Pancreas (tissue), 10 donors: ENCODE measurements around the gene FAM228A. TPM values are rescaled to one million over a fixed set of nuclear protein-coding genes. Genes with fewer than 3 reads are reported as not detected.

Experiments
- ATAC-seq, 4 donors: fragments of 200-7000 bp; cut with Tn5 transposase; one replicate each; pipeline versions ENCODE4 v1.8.0 to v1.9.1; 2020; ENCODE audit warnings: mild to moderate bottlenecking in 4 of 4, moderate library complexity in 4 of 4
- DNase-seq, 6 donors: peaks; one replicate each; pipeline ENCODE4 v3.0.0-alpha.2; 2020
- FAIRE-seq: peaks from 2 replicates; lab custom pipeline; 2012; peaks lifted over from hg19 to GRCh38; lab: Jason Lieb, UNC
- H3K27ac ChIP-seq, 4 donors: fragments of 200-600 bp; sonication (generic); 1 replicate in 3 of 4; 2 replicates in 1 of 4; pipeline versions ENCODE4 v1.5.0 to v1.8.0; 2020
- H3K27me3 ChIP-seq, 4 donors: fragments of 200-600 bp; one replicate each; pipeline ENCODE4 v1.8.0; 2021
- H3K36me3 ChIP-seq, 3 donors: fragments of 200-600 bp; sonication (generic) in 1 of 3; one replicate each; pipeline versions ENCODE4 v1.5.0 to v1.8.0; 2020 to 2021
- H3K4me1 ChIP-seq, 3 donors: fragments of 200-600 bp; one replicate each; pipeline ENCODE4 v1.8.0; 2021
- H3K4me3 ChIP-seq, 4 donors: fragments of 200-600 bp; sonication (generic) in 2 of 4; one replicate each; pipeline versions ENCODE4 v1.5.0 to v1.8.0; 2020 to 2021
- H3K9me3 ChIP-seq, 4 donors: fragments of 200-600 bp; one replicate each; pipeline ENCODE4 v1.8.0; 2021
- CTCF ChIP-seq, 4 donors: fragments of 200-600 bp; sonication (generic) in 3 of 4; IDR thresholded peaks; one replicate each; pipeline versions ENCODE4 v1.5.0 to v1.8.0; 2021; ENCODE audit warnings: antibody characterized with exemption in 4 of 4
- WGBS, 2 donors: extraction: QIAGEN DNeasy Blood & Tissue Kit; methylation state at CpG; one replicate each; pipeline ENCODE4 v1.1.7; 2013; 5-methylcytosine and 5-hydroxymethylcytosine counted together
- intact Hi-C, 3 donors: fragments of 100-400 bp; cut with DNase I; formaldehyde crosslinking; loops; one replicate each; pipeline versions ENCODE4 v1.11.1 to v1.14.2; 2022
- polyA plus RNA-seq, 2 donors: library from polyadenylated mRNA; stranded (reverse); fragments of 200-250 nt; gene quantifications; one replicate each; pipeline ENCODE4 v1.2.3, GENCODE V29; 2013
- total RNA-seq, 6 donors: library from RNA; stranded (reverse); fragmentation: NEBNext Ultra II Directional in 4 of 6; extraction: Animal tissue kit (Norgen Biotek cat#: 25700) in 4 of 6; gene quantifications; one replicate each; pipeline versions ENCODE4 v1.2.1 to v1.2.4, GENCODE V29; 2021 to 2023
- donor health status: healthy with polysubstance abuse.
- donor health status: DM: no; HTN: no; CAD: no; lungs with moderate emphysema.
- donor health status: DM: no; HTN: no; CAD: no.
- donor health status: control.
- donor health status: control.
- donor health status: Bipolar disorder and iron deficiency.
- donor health status: DM: yes; HTN: yes; CAD: no.
- donor health status: DM: no; HTN: no; CAD: no.
- donor health status: DM: no; HTN: no; CAD: no.
- donor health status: DM: yes; HTN: yes; CAD: no.

The FAM228A gene
- total and polyA plus RNA-seq, 8 donors, result 0.19 to 0.56 (median 0.34) TPM; not detected in 1

- ATAC-seq (no peak), FAIRE-seq (no peak), DNase-seq (no peak)
- H3K27ac ChIP-seq, result no peak overlapping the region
- intact Hi-C loops, result no loop called here
- H3K4me1 ChIP-seq, result no peaks in the 10 kb centered on the region
- no peak overlapping the region for H3K4me3 ChIP-seq
- no peaks in the 10 kb centered on the region for H3K36me3 ChIP-seq
- no peak for TF ChIP-seq CTCF (IDR thresholded peaks at IDR 0.05)
- no peaks in the 10 kb centered on the region for H3K27me3 ChIP-seq
- no peaks in the 10 kb centered on the region for H3K9me3 ChIP-seq
- 84% methylated on average over 17 of the region's 17 CpGs for WGBS, 2 donors
Observed at GRCh38 chr2:24175631-24176187, 856 bp downstream of the FAM228A start.

GRCh38 chr2:24176326-24176725 lies 1.5 kb downstream of the FAM228A start:
- no peak for FAIRE-seq
- ATAC-seq, result no peak
- no peak for TF ChIP-seq CTCF (IDR thresholded peaks at IDR 0.05)
- Histone ChIP-seq H3K4me3 (no peak overlapping the region), H3K27me3 (no peaks in the 10 kb centered on the region), H3K36me3 (no peaks in the 10 kb centered on the region), H3K4me1 (no peaks in the 10 kb centered on the region), H3K9me3 (no peaks in the 10 kb centered on the region), H3K27ac (no peak overlapping the region)
- 91 to 100% methylated on average over 1 of the region's 1 CpG for WGBS, 2 donors
- no peak for DNase-seq
- intact Hi-C loops, result no loop called here

GRCh38 chr2:24179683-24180082 lies 4.8 kb downstream of the FAM228A start:
- DNase-seq (no peak), FAIRE-seq (no peak), ATAC-seq (no peak)
- Histone ChIP-seq H3K9me3 (no peaks in the 10 kb centered on the region), H3K27me3 (no peaks in the 10 kb centered on the region), H3K4me3 (no peak overlapping the region), H3K36me3 (no peaks in the 10 kb centered on the region), H3K4me1 (no peaks in the 10 kb centered on the region), H3K27ac (no peak overlapping the region)
- TF ChIP-seq CTCF (IDR thresholded peaks at IDR 0.05), result no peak
- intact Hi-C loops, result no loop called here

GRCh38 chr2:24181849-24182248 lies 7.0 kb downstream of the FAM228A start:
- H3K27me3 ChIP-seq, result no peaks in the 10 kb centered on the region
- no peaks in the 10 kb centered on the region for H3K9me3 ChIP-seq
- FAIRE-seq (no peak), ATAC-seq (no peak), DNase-seq (no peak)
- H3K4me3 ChIP-seq, result no peak overlapping the region
- H3K36me3 ChIP-seq, result no peaks in the 10 kb centered on the region
- H3K4me1 ChIP-seq, result no peaks in the 10 kb centered on the region
- intact Hi-C loops, result no loop called here
- 80 to 84% methylated on average over 6 of the region's 6 CpGs for WGBS, 2 donors
- no peak overlapping the region for H3K27ac ChIP-seq
- no peak for TF ChIP-seq CTCF (IDR thresholded peaks at IDR 0.05)

- no peaks in the 10 kb centered on the region for H3K27me3 ChIP-seq
- ATAC-seq (no peak), DNase-seq (no peak), FAIRE-seq (no peak)
- no peak overlapping the region for H3K4me3 ChIP-seq
- intact Hi-C loops, result no loop called here
- TF ChIP-seq CTCF (IDR thresholded peaks at IDR 0.05), result no peak
- 88 to 90% methylated on average over 7 of the region's 7 CpGs for WGBS, 2 donors
- no peaks in the 10 kb centered on the region for H3K9me3 ChIP-seq
- H3K27ac ChIP-seq, result no peak overlapping the region
- H3K4me1 ChIP-seq, result no peaks in the 10 kb centered on the region
- H3K36me3 ChIP-seq, result no peaks in the 10 kb centered on the region
Observed at GRCh38 chr2:24182507-24182906, 7.7 kb downstream of the FAM228A start.
